Panc1 (cell line): ENCODE measurements around the gene ABI1. TPM values are rescaled to one million over a fixed set of nuclear protein-coding genes. Genes with fewer than 3 reads are reported as not detected.

Experiments used
- ATAC-seq: fragments of 200-7000 bp; cut with Tn5 transposase; 2 replicates; pipeline ENCODE4 v1.9.1; 2020; ENCODE audit warnings: mild to moderate bottlenecking, moderate library complexity
- BruUV-seq: library from RNA; stranded (reverse); fragments of 400-500 nt; replicated peaks from 2 replicates; lab custom pipeline; 2021; lab: Mats Ljungman, UMichigan
- CTCF ChIA-PET: fragments of 300-600 bp; sonication (Branson Sonifier 250); formaldehyde crosslinking; loops from one replicate; lab custom pipeline; 2022; ENCODE audit warnings: antibody characterized with exemption; lab: Charles Lee
- POLR2A ChIA-PET: fragments of 300-600 bp; sonication (Branson Sonifier 250); formaldehyde crosslinking; loops from one replicate; lab custom pipeline; 2022; ENCODE audit warnings: antibody characterized with exemption; lab: Charles Lee
- DNase-seq: peaks from one replicate; pipeline ENCODE4 v3.0.0-alpha.2; 2010; ENCODE audit warnings: low read depth, low spot score
- H3K27ac ChIP-seq: 2 replicates; pipeline ENCODE4 v1.5.1; 2011; ENCODE audit warnings: mild to moderate bottlenecking, low read length, inconsistent platforms
- H3K27me3 ChIP-seq: fragments of 200-500 bp; sonication (Bioruptor generic); 2 replicates; pipeline ENCODE4 v1.6.0; 2014; ENCODE audit warnings: low read length, inconsistent platforms; ENCODE audit not compliant: control insufficient read depth, insufficient read depth
- H3K36me3 ChIP-seq: fragments of 200-500 bp; sonication (Bioruptor generic); 2 replicates; pipeline ENCODE4 v1.5.1; 2014; ENCODE audit warnings: inconsistent platforms, mild to moderate bottlenecking, low read length, moderate library complexity; ENCODE audit not compliant: control insufficient read depth, insufficient read depth
- H3K4me1 ChIP-seq: 2 replicates; pipeline ENCODE4 v1.5.1; 2011; ENCODE audit warnings: inconsistent platforms, mild to moderate bottlenecking, low read length, moderate library complexity; ENCODE audit not compliant: control insufficient read depth, insufficient read depth
- H3K4me3 ChIP-seq, 2 experiments: 2 replicates each; pipeline ENCODE4 v1.5.1; 2011 to 2012; ENCODE audit warnings: low read depth in 2 of 2, low read length in 2 of 2, mild to moderate bottlenecking in 2 of 2, inconsistent platforms in 1 of 2, moderate library complexity in 1 of 2
- H3K9me3 ChIP-seq: fragments of 200-500 bp; sonication (Bioruptor generic); 2 replicates; pipeline ENCODE4 v1.5.1; 2014; ENCODE audit warnings: low read depth, mild to moderate bottlenecking, inconsistent platforms, low read length, moderate library complexity; ENCODE audit not compliant: control insufficient read depth, insufficient read depth
- CTCF ChIP-seq: fragments of 450-650 bp; IDR thresholded peaks from 2 replicates; pipeline ENCODE4 v1.5.1; 2017; ENCODE audit warnings: mild to moderate bottlenecking
- POLR2AphosphoS5 ChIP-seq: IDR thresholded peaks from 2 replicates; pipeline ENCODE4 v1.6.1; 2012; ENCODE audit warnings: mild to moderate bottlenecking, low read depth, low read length, moderate library complexity
- SIN3A ChIP-seq: IDR thresholded peaks from 2 replicates; pipeline ENCODE4 v1.6.1; 2012; ENCODE audit warnings: low read depth, mild to moderate bottlenecking, low read length, moderate library complexity, borderline replicate concordance; ENCODE audit not compliant: insufficient read depth
- TCF7L2 ChIP-seq: IDR thresholded peaks from 2 replicates; pipeline ENCODE4 v1.6.1; 2011; ENCODE audit warnings: mild to moderate bottlenecking, low read depth, low read length, inconsistent platforms
- in situ Hi-C: cut with HindIII; loops from 2 replicates; pipeline ENCODE4 v1.10.0; 2016; ENCODE audit warnings: low sequenced_read_pairs, low pct_unique_long_range_greater_than_20kb
- intact Hi-C: fragments of 100-400 bp; cut with micrococcal nuclease; formaldehyde crosslinking; loops from one replicate; pipeline ENCODE4 v1.10.0; 2022; ENCODE audit not compliant: unreplicated experiment
- total RNA-seq: library from RNA; stranded (reverse); gene quantifications from one replicate; pipeline ENCODE4 v1.2.1, GENCODE V29; 2021; ENCODE audit not compliant: unreplicated experiment
- TF ChIP-seq, protein P1 (sequence below), 2 experiments: IDR thresholded peaks; 2 replicates each; pipeline ENCODE4 v1.6.1; 2011 to 2012; ENCODE audit warnings: low read depth in 2 of 2, control low read depth in 1 of 2, low read length in 1 of 2, mild to moderate bottlenecking in 1 of 2, moderate library complexity in 1 of 2; ENCODE audit not compliant: insufficient read depth in 1 of 2

The ABI1 gene
- total RNA-seq, 1 experiment from 2014 or later: 35.2 TPM

- no peaks in the 10 kb centered on the region for H3K27me3 ChIP-seq
- ChIA-PET POLR2A (no interaction called here), CTCF (no interaction called here)
- H3K9me3 ChIP-seq: no peaks in the 10 kb centered on the region
- no peak for ATAC-seq
- H3K4me1 ChIP-seq: no peaks in the 10 kb centered on the region
- DNase-seq: no peak
- H3K4me3 ChIP-seq: no peak overlapping the region
- no peak overlapping the region for H3K27ac ChIP-seq
- BruUV-seq: no TSS peak
- TF ChIP-seq CTCF (no peak), SIN3A (no peak), TCF7L2 (no peak), POLR2AphosphoS5 (no peak)
- TF ChIP-seq, protein P1, sequence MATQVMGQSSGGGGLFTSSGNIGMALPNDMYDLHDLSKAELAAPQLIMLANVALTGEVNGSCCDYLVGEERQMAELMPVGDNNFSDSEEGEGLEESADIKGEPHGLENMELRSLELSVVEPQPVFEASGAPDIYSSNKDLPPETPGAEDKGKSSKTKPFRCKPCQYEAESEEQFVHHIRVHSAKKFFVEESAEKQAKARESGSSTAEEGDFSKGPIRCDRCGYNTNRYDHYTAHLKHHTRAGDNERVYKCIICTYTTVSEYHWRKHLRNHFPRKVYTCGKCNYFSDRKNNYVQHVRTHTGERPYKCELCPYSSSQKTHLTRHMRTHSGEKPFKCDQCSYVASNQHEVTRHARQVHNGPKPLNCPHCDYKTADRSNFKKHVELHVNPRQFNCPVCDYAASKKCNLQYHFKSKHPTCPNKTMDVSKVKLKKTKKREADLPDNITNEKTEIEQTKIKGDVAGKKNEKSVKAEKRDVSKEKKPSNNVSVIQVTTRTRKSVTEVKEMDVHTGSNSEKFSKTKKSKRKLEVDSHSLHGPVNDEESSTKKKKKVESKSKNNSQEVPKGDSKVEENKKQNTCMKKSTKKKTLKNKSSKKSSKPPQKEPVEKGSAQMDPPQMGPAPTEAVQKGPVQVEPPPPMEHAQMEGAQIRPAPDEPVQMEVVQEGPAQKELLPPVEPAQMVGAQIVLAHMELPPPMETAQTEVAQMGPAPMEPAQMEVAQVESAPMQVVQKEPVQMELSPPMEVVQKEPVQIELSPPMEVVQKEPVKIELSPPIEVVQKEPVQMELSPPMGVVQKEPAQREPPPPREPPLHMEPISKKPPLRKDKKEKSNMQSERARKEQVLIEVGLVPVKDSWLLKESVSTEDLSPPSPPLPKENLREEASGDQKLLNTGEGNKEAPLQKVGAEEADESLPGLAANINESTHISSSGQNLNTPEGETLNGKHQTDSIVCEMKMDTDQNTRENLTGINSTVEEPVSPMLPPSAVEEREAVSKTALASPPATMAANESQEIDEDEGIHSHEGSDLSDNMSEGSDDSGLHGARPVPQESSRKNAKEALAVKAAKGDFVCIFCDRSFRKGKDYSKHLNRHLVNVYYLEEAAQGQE (IDR thresholded peaks at IDR 0.05; ENCODE audit: insufficient read depth in 1 of 2, low read depth in 2 of 2, low read length in 1 of 2): no peak
- no peaks in the 10 kb centered on the region for H3K36me3 ChIP-seq
- intact Hi-C loops: no loop called here
- in situ Hi-C loops: no loop called here
Measured at GRCh38 chr10:26831936-26832335, 28.8 kb downstream of the ABI1 start.

GRCh38 chr10:26829810-26830515 is 30.8 kb downstream of the ABI1 start:
- TF ChIP-seq, protein P1 (IDR thresholded peaks at IDR 0.05; ENCODE audit: insufficient read depth in 1 of 2, low read depth in 2 of 2, low read length in 1 of 2): no peak
- TF ChIP-seq TCF7L2 (no peak), POLR2AphosphoS5 (no peak), CTCF (no peak), SIN3A (no peak)
- Histone ChIP-seq H3K27me3 (no peaks in the 10 kb centered on the region), H3K4me3 (no peak overlapping the region), H3K9me3 (no peaks in the 10 kb centered on the region), H3K27ac (no peak overlapping the region), H3K4me1 (no peaks in the 10 kb centered on the region), H3K36me3 (no peaks in the 10 kb centered on the region)
- DNase-seq (no peak), ATAC-seq (no peak)
- BruUV-seq: no TSS peak
- ChIA-PET CTCF (interaction anchor here (0.7 kb wide), 1 partner anchor 249 kb away, joined by 8 read pairs; no protein-coding TSS in a partner anchor), POLR2A (no interaction called here)
- intact Hi-C loops (no loop called here), in situ Hi-C loops (no loop called here)
